ENCODE data around the gene HMGXB3.
A peak's percentile ranks its signal among the peaks of the same experiment; 100 is the strongest.

Gene HMGXB3

GRCh38 chr5:150000256-150000989 lies at the start of gene HMGXB3, which contains the start of gene TIGD6:
Gene HMGXB3, plus strand, starts transcription at chr5:150000739. Its CDS starts 4,114 bp downstream, at chr5:150004853.
Gene TIGD6, minus strand, starts transcription at chr5:150000654. Its CDS starts 4,306 bp downstream, at chr5:149996348.
- peaks cover 15% of the 10 kb centered on the region for H3K36me3 Mint-ChIP-seq (ENCODE audit: low read depth)
- H3K27me3 Mint-ChIP-seq (ENCODE audit: low read depth), result no peaks in the 10 kb centered on the region
- peak within 1 kb of the TSS; percentile 91 to 98 (median 95) for H3K27ac Mint-ChIP-seq
- peak in 1 of 3 experiments; percentile 25 for TF ChIP-seq CTCF (IDR thresholded peaks at IDR 0.05; ENCODE audit: unreplicated experiment in 3 of 3)
- H3K4me3 Mint-ChIP-seq, result peak within 1 kb of the TSS; percentile 93 to 100 (median 98)
- no peaks in the 10 kb centered on the region for H3K9me3 Mint-ChIP-seq
- H3K4me1 Mint-ChIP-seq, result peaks cover 34% of the 10 kb centered on the region

DNA sequence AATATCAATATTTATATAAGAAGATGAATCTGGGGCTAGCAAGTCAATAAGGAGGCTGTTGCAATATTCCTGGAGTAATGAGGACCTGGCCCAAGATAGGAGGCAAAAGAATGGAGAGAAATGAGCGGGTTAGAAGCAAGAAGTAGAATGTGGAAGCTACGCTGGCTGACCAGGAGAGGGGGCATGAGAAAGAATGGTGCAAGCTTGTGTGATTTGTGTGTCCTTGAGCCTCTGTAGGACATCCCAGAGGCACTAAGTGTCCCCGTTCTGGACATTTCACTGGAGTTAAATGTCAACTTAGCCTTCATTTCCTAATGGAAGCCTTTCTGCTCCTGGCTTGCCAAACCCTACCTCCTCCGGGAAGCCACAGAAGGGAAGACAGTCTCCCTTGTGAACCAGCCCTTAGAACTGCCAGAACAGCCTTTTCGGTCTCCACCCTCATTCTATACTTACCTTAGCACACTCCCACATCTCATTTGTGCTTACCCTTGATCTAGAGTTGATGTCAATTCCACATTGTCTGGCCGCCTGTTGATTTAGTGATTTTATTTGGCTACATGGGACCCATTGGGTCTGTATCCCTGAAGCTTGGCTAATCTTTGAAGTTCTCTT lies 49.3 kb upstream of the HMGXB3 start:
- no peaks in the 10 kb centered on the region for H3K4me1 Mint-ChIP-seq
- no peaks in the 10 kb centered on the region for H3K36me3 Mint-ChIP-seq (ENCODE audit: low read depth)
- no peak overlapping the region for H3K27ac Mint-ChIP-seq
- peaks cover 3% of the 10 kb centered on the region for H3K27me3 Mint-ChIP-seq (ENCODE audit: low read depth)
- H3K9me3 Mint-ChIP-seq, result no peaks in the 10 kb centered on the region
- no peak overlapping the region for H3K4me3 Mint-ChIP-seq
- no peak for TF ChIP-seq CTCF (IDR thresholded peaks at IDR 0.05; ENCODE audit: unreplicated experiment in 3 of 3)

GRCh38 chr5:149953436-149954121 lies 47.0 kb upstream of the HMGXB3 start:
- Mint-ChIP-seq H3K4me3 (no peak overlapping the region), H3K27ac (peak overlapping the region in 1 of 3 experiments; percentile 37), H3K9me3 (no peaks in the 10 kb centered on the region), H3K27me3 (ENCODE audit: low read depth) (peaks cover under 1% of the 10 kb centered on the region), H3K36me3 (ENCODE audit: low read depth) (no peaks in the 10 kb centered on the region), H3K4me1 (no peaks in the 10 kb centered on the region)
- no peak for TF ChIP-seq CTCF (IDR thresholded peaks at IDR 0.05; ENCODE audit: unreplicated experiment in 3 of 3)

DNA sequence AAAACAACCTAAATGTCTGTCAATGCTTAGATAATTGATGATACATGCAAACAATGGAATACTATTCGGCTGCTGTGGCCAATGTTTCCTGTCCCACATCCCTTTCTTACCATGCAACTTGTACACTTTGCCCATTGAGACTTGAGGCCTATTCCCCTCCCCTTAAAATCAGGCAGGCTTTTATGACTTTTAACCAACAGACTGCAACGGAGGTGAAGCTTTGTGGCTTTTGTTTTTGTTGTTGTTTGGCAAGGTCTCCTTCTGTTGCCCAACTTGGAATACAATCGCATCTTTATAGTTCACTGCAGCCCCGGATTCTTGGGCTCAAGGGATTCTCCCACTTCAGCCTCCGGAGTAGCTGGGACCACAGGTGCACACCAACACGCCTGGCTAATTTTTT lies 45.7 kb upstream of the HMGXB3 start:
- no peak for TF ChIP-seq CTCF (IDR thresholded peaks at IDR 0.05; ENCODE audit: unreplicated experiment in 3 of 3)
- Mint-ChIP-seq H3K4me3 (no peak overlapping the region), H3K27ac (no peak overlapping the region), H3K4me1 (peaks cover 6% of the 10 kb centered on the region), H3K9me3 (no peaks in the 10 kb centered on the region), H3K27me3 (ENCODE audit: low read depth) (no peaks in the 10 kb centered on the region), H3K36me3 (ENCODE audit: low read depth) (no peaks in the 10 kb centered on the region)

GRCh38 chr5:149956685-149957084 lies 43.9 kb upstream of the HMGXB3 start:
- H3K27me3 Mint-ChIP-seq (ENCODE audit: low read depth), result no peaks in the 10 kb centered on the region
- peaks cover 20% of the 10 kb centered on the region for H3K4me1 Mint-ChIP-seq
- no peak overlapping the region for H3K4me3 Mint-ChIP-seq
- no peaks in the 10 kb centered on the region for H3K9me3 Mint-ChIP-seq
- TF ChIP-seq CTCF (IDR thresholded peaks at IDR 0.05; ENCODE audit: unreplicated experiment in 3 of 3), result no peak
- H3K27ac Mint-ChIP-seq, result peak overlapping the region in 1 of 3 experiments; percentile 100
- no peaks in the 10 kb centered on the region for H3K36me3 Mint-ChIP-seq (ENCODE audit: low read depth)
